Lower leg skin (tissue), 4 donors: ENCODE data around the gene FGF19. TPM values are rescaled to one million over a fixed set of nuclear protein-coding genes. Genes with fewer than 3 reads are reported as not detected.

Source experiments
- DNase-seq, 2 donors: peaks; one replicate each; pipeline ENCODE4 v3.0.0-alpha.2; 2019; ENCODE audit warnings: low spot score in 2 of 2
- H3K4me3 ChIP-seq: fragments of 200-600 bp; sonication (generic); 2 replicates; pipeline ENCODE4 v1.5.1; 2017; ENCODE audit warnings: mild to moderate bottlenecking, low read depth; ENCODE audit not compliant: poor library complexity, severe bottlenecking
- CTCF ChIP-seq, 3 donors: fragments of 450-650 bp; IDR thresholded peaks; one replicate each; pipeline ENCODE4 v1.5.1; 2016; ENCODE audit warnings: antibody characterized with exemption in 3 of 3, mild to moderate bottlenecking in 3 of 3, moderate library complexity in 2 of 3
- POLR2A ChIP-seq, 2 donors: fragments of 450-650 bp; IDR thresholded peaks; one replicate each; pipeline ENCODE4 v1.6.1; 2016 to 2017; ENCODE audit warnings: antibody characterized with exemption in 2 of 2, mild to moderate bottlenecking in 1 of 2, moderate library complexity in 1 of 2
- WGBS, 2 donors: methylation state at CpG; one replicate each; pipeline ENCODE4 v1.1.5; 2018; 5-methylcytosine and 5-hydroxymethylcytosine counted together
- intact Hi-C: fragments of 100-400 bp; cut with DNase I; formaldehyde crosslinking; loops from one replicate; pipeline ENCODE4 v1.15.0; 2023; ENCODE audit warnings: low total_unique reads
- total RNA-seq, 4 donors: library from RNA; depleted of rRNA; stranded (reverse); fragments of >200 nt; gene quantifications; one replicate each; pipeline ENCODE4 v1.1.0, GENCODE V29; 2016

Gene FGF19
- total RNA-seq, 4 donors from 2014 or later: not detected

- no peak overlapping the region for H3K4me3 ChIP-seq
- WGBS, 2 donors: 8 to 17% methylated on average over 37 to 45 of the region's 45 CpGs
- intact Hi-C loops: loop anchor here (10.0 kb wide), 1 partner anchor 182 kb away; no protein-coding TSS in a partner anchor
- TF ChIP-seq POLR2A (IDR thresholded peaks at IDR 0.05) (no peak), CTCF (IDR thresholded peaks at IDR 0.05) (no peak)
- DNase-seq: no peak
Measured at GRCh38 chr11:69702769-69703452, 911 bp downstream of the FGF19 start.

- WGBS, 2 donors: 8 to 10% methylated on average over 26 to 30 of the region's 35 CpGs
Measured at GRCh38 chr11:69702239-69702691, 1.6 kb downstream of the FGF19 start.

GRCh38 chr11:69700278-69701140, 3.3 kb downstream of the FGF19 start:
- no peak for DNase-seq
- H3K4me3 ChIP-seq: no peak overlapping the region
- 61 to 66% methylated on average over 20 of the region's 20 CpGs for WGBS, 2 donors
- no peak for TF ChIP-seq CTCF (IDR thresholded peaks at IDR 0.05)
- no peak for TF ChIP-seq POLR2A (IDR thresholded peaks at IDR 0.05)
- intact Hi-C loops: loop anchor here (10.0 kb wide), 1 partner anchor 184 kb away; no protein-coding TSS in a partner anchor

More at GRCh38 chr11:69702239-69702691, 1.6 kb downstream of the FGF19 start:
- no peak for TF ChIP-seq POLR2A (IDR thresholded peaks at IDR 0.05)
- no peak for TF ChIP-seq CTCF (IDR thresholded peaks at IDR 0.05)
- DNase-seq: no peak
- intact Hi-C loops: loop anchor here (10.0 kb wide), 1 partner anchor 183 kb away; no protein-coding TSS in a partner anchor
- no peak overlapping the region for H3K4me3 ChIP-seq

- no peak overlapping the region for H3K4me3 ChIP-seq
- DNase-seq: no peak
- 52 to 63% methylated on average over 7 to 12 of the region's 13 CpGs for WGBS, 2 donors
- intact Hi-C loops: no loop called here
- TF ChIP-seq CTCF (IDR thresholded peaks at IDR 0.05): no peak
- no peak for TF ChIP-seq POLR2A (IDR thresholded peaks at IDR 0.05)
Measured at GRCh38 chr11:69699213-69699612, 4.6 kb downstream of the FGF19 start.

GRCh38 chr11:69698362-69698761, 5.5 kb downstream of the FGF19 start:
- no peak overlapping the region for H3K4me3 ChIP-seq
- intact Hi-C loops: no loop called here
- 94 to 98% methylated on average over 2 of the region's 2 CpGs for WGBS, 2 donors
- no peak for DNase-seq
- no peak for TF ChIP-seq POLR2A (IDR thresholded peaks at IDR 0.05)
- no peak for TF ChIP-seq CTCF (IDR thresholded peaks at IDR 0.05)
